BE2C (cell line): ENCODE measurements around the gene PPP6R3.
"Not testable (repeated sequence)": the region's sequence is repeated elsewhere in the genome, so short reads cannot be mapped to it uniquely, and the experiment has no call there.

Experiments used
- DNase-seq: peaks from one replicate; pipeline ENCODE4 v3.0.0-alpha.2; 2020
- H3K27me3 ChIP-seq: fragments of 250-450 bp; sonication (Bioruptor Pico); 2 replicates; pipeline ENCODE4 v1.5.1; 2020; ENCODE audit warnings: mild to moderate bottlenecking
- H3K36me3 ChIP-seq: fragments of 250-450 bp; sonication (Bioruptor Pico); 2 replicates; pipeline ENCODE4 v1.5.1; 2020; ENCODE audit warnings: mild to moderate bottlenecking
- H3K4me1 ChIP-seq: fragments of 250-450 bp; sonication (Bioruptor Pico); 2 replicates; pipeline ENCODE4 v1.5.1; 2020
- H3K4me3 ChIP-seq: 2 replicates; pipeline ENCODE4 v1.5.1; 2011; ENCODE audit warnings: low read depth, low read length
- H3K9me3 ChIP-seq: fragments of 250-450 bp; sonication (Bioruptor Pico); 2 replicates; pipeline ENCODE4 v1.5.1; 2020
- TF ChIP-seq, protein P1 (sequence below): IDR thresholded peaks from 2 replicates; pipeline ENCODE4 v1.5.1; 2012; ENCODE audit warnings: mild to moderate bottlenecking, low read depth, low read length

PPP6R3 gene

GRCh38 chr11:68457898-68458249, 2.7 kb upstream of the PPP6R3 start:
- no peak for DNase-seq
- TF ChIP-seq, protein P1, sequence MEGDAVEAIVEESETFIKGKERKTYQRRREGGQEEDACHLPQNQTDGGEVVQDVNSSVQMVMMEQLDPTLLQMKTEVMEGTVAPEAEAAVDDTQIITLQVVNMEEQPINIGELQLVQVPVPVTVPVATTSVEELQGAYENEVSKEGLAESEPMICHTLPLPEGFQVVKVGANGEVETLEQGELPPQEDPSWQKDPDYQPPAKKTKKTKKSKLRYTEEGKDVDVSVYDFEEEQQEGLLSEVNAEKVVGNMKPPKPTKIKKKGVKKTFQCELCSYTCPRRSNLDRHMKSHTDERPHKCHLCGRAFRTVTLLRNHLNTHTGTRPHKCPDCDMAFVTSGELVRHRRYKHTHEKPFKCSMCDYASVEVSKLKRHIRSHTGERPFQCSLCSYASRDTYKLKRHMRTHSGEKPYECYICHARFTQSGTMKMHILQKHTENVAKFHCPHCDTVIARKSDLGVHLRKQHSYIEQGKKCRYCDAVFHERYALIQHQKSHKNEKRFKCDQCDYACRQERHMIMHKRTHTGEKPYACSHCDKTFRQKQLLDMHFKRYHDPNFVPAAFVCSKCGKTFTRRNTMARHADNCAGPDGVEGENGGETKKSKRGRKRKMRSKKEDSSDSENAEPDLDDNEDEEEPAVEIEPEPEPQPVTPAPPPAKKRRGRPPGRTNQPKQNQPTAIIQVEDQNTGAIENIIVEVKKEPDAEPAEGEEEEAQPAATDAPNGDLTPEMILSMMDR = no peak

DNA sequence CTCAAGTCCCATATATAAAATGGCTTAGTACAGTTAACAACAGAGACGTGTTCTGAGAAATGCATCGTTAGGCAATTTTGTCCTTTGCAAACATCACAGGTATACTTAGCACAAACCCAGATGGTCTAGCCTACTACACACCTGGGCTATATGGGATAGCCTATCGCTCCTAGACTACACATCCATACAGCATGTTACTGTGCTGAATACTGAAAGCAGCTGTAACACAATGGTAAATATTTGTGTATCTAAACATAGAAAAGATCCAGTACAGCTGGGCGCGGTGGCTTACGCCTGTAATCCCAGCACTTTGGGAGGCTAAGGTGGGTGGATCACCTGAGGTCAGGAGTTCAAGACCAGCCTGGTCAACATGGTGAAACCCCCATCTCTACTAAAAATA, 2.2 kb upstream of the PPP6R3 start:
- H3K4me1 ChIP-seq, H3K27me3 ChIP-seq, H3K9me3 ChIP-seq, H3K4me3 ChIP-seq, H3K36me3 ChIP-seq, DNase-seq: not testable (repeated sequence)

More at GRCh38 chr11:68457898-68458249, 2.7 kb upstream of the PPP6R3 start:
- Histone ChIP-seq H3K36me3 (peaks cover 3% of the 10 kb centered on the region), H3K4me1 (no peaks in the 10 kb centered on the region; the same call in 1 of the 2 replicates), H3K27me3 (no peaks in the 10 kb centered on the region), H3K9me3 (no peaks in the 10 kb centered on the region), H3K4me3 (no peak overlapping the region)

GRCh38 chr11:68459886-68460740, 439 bp upstream of the PPP6R3 start:
- TF ChIP-seq, protein P1 = no peak
- Histone ChIP-seq H3K36me3 (peaks cover 8% of the 10 kb centered on the region), H3K4me1 (no peaks in the 10 kb centered on the region; the same call in 1 of the 2 replicates), H3K9me3 (no peaks in the 10 kb centered on the region), H3K27me3 (no peaks in the 10 kb centered on the region), H3K4me3 (peak overlapping the region; percentile 93)
- peak; percentile 99 for DNase-seq

DNA sequence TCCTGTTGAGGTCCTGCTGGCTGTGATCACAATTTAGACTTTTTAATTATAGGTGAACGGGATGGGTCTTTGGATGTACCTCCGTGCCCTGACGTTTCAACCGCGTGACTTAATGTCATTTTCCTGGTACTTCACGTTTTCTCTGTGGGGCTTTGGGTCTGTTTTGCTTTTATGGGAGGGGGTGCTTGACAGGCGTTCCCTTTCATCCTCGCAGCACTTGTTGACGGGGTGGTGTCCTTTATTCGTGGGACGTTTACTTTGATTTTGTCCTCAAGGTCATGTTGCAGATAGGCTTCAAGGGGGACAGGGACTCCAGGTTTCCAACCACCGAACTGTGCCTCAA, 994 bp downstream of the PPP6R3 start:
- Histone ChIP-seq H3K36me3 (peaks cover 11% of the 10 kb centered on the region), H3K4me3 (peak overlapping the region; percentile 93), H3K27me3 (no peaks in the 10 kb centered on the region), H3K9me3 (no peaks in the 10 kb centered on the region), H3K4me1 (no peaks in the 10 kb centered on the region; the same call in 1 of the 2 replicates)
- no peak for DNase-seq
- TF ChIP-seq, protein P1 = no peak

DNA sequence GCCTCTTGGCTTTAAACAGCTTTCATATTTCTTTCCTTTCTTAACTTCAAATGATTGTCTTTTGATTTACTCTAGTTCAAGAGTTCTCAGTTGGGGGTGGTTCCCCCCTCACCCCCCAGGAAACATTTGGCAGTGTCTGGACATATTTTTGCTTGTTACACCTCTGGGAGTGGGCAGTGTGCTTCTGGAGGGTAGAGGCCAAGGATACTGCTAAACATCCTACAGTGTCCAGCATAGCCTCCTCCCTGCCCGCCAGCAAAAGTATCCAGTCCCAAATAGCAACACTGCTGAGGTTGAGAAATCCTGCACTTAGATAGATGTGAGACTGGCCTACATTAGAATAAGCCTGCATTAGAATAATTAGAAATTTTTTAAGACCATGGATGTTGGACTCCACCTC, 3.2 kb downstream of the PPP6R3 start:
- Histone ChIP-seq H3K36me3 (peaks cover 20% of the 10 kb centered on the region), H3K4me1 (peaks cover 6% of the 10 kb centered on the region; the same call in 1 of the 2 replicates), H3K4me3 (no peak overlapping the region)

GRCh38 chr11:68467201-68467834, 6.8 kb downstream of the PPP6R3 start:
- peaks cover 12% of the 10 kb centered on the region for H3K4me1 ChIP-seq

More for the DNA sequence above, 3.2 kb downstream of the PPP6R3 start:
- Histone ChIP-seq H3K27me3 (no peaks in the 10 kb centered on the region), H3K9me3 (no peaks in the 10 kb centered on the region)
- no peak for DNase-seq
- TF ChIP-seq, protein P1 = no peak

More at GRCh38 chr11:68467201-68467834, 6.8 kb downstream of the PPP6R3 start:
- Histone ChIP-seq H3K4me3 (no peak overlapping the region), H3K36me3 (peaks cover 25% of the 10 kb centered on the region), H3K27me3 (no peaks in the 10 kb centered on the region), H3K9me3 (no peaks in the 10 kb centered on the region; the same call in 1 of the 2 replicates)
- TF ChIP-seq, protein P1 = no peak
- DNase-seq = no peak
